H9 (cell line): ENCODE data around the gene UNC5C. TPM values are rescaled to one million over a fixed set of nuclear protein-coding genes. Genes with fewer than 3 reads are reported as not detected.

Source experiments
- DNase-seq: peaks from one replicate; pipeline ENCODE4 v3.0.0-alpha.2; 2017
- H2AFZ ChIP-seq: one replicate; pipeline ENCODE4 v1.6.1; 2013; ENCODE audit warnings: mild to moderate bottlenecking, low read length, control low read depth, moderate library complexity
- H2AK5ac ChIP-seq: 2 replicates; pipeline ENCODE4 v1.6.1; 2013; ENCODE audit warnings: low read length, control low read depth, mixed read lengths; ENCODE audit not compliant: insufficient read length
- H2BK120ac ChIP-seq: one replicate; pipeline ENCODE4 v1.6.1; 2013; ENCODE audit warnings: low read depth, mild to moderate bottlenecking, low read length, control low read depth, inconsistent platforms; ENCODE audit not compliant: poor library complexity, severe bottlenecking
- H2BK12ac ChIP-seq: 2 replicates; pipeline ENCODE4 v1.6.1; 2013; ENCODE audit warnings: low read length, control low read depth, mixed read lengths, low read depth; ENCODE audit not compliant: insufficient read length
- H2BK15ac ChIP-seq: 2 replicates; pipeline ENCODE4 v1.6.1; 2013; ENCODE audit warnings: low read depth, low read length, control low read depth
- H2BK20ac ChIP-seq: one replicate; pipeline ENCODE4 v1.6.1; 2013; ENCODE audit warnings: low read depth, mild to moderate bottlenecking, low read length, control low read depth, inconsistent platforms; ENCODE audit not compliant: poor library complexity, severe bottlenecking
- H2BK5ac ChIP-seq: 2 replicates; pipeline ENCODE4 v1.6.1; 2013; ENCODE audit warnings: low read length, control low read depth, mixed read lengths; ENCODE audit not compliant: insufficient read length
- H3K14ac ChIP-seq: 2 replicates; pipeline ENCODE4 v1.6.1; 2013; ENCODE audit warnings: low read length, control low read depth; ENCODE audit not compliant: insufficient read depth
- H3K18ac ChIP-seq: 2 replicates; pipeline ENCODE4 v1.6.1; 2013; ENCODE audit warnings: low read depth, mild to moderate bottlenecking, mixed read lengths, low read length, control low read depth; ENCODE audit not compliant: insufficient read length
- H3K23ac ChIP-seq: 2 replicates; pipeline ENCODE4 v1.6.1; 2013; ENCODE audit warnings: low read length, control low read depth, mixed read lengths, low read depth; ENCODE audit not compliant: insufficient read length
- H3K23me2 ChIP-seq: 2 replicates; pipeline ENCODE4 v1.6.1; 2013; ENCODE audit warnings: low read depth, mild to moderate bottlenecking, mixed read lengths, low read length, control low read depth; ENCODE audit not compliant: insufficient read length, poor library complexity, severe bottlenecking
- H3K27ac ChIP-seq: 2 replicates; pipeline ENCODE4 v1.5.1; 2013; ENCODE audit warnings: low read length, control low read depth, mixed read lengths, low read depth; ENCODE audit not compliant: insufficient read length
- H3K27me3 ChIP-seq: 2 replicates; pipeline ENCODE4 v1.6.1; 2013; ENCODE audit warnings: low read length, control low read depth, inconsistent platforms; ENCODE audit not compliant: insufficient read depth
- H3K4ac ChIP-seq: 2 replicates; pipeline ENCODE4 v1.6.1; 2013; ENCODE audit warnings: low read depth, mild to moderate bottlenecking, control low read depth, inconsistent platforms, low read length, moderate library complexity
- H3K4me1 ChIP-seq: 2 replicates; pipeline ENCODE4 v1.6.1; 2013; ENCODE audit warnings: low read length, control low read depth, inconsistent platforms; ENCODE audit not compliant: insufficient read depth
- H3K4me2 ChIP-seq: 2 replicates; pipeline ENCODE4 v1.6.1; 2013; ENCODE audit warnings: low read length, control low read depth, mixed read lengths; ENCODE audit not compliant: insufficient read length, insufficient read depth
- H3K56ac ChIP-seq: 2 replicates; pipeline ENCODE4 v1.6.1; 2013; ENCODE audit warnings: low read depth, mild to moderate bottlenecking, mixed read lengths, low read length, control low read depth; ENCODE audit not compliant: insufficient read length
- H3K79me1 ChIP-seq: 2 replicates; pipeline ENCODE4 v1.6.1; 2013; ENCODE audit warnings: low read depth, mild to moderate bottlenecking, moderate library complexity, low read length, control low read depth, inconsistent platforms; ENCODE audit not compliant: insufficient read depth, poor library complexity, severe bottlenecking
- H3K79me2 ChIP-seq: 2 replicates; pipeline ENCODE4 v1.6.1; 2013; ENCODE audit warnings: low read length, control low read depth, inconsistent platforms; ENCODE audit not compliant: insufficient read depth
- H3K9ac ChIP-seq: 2 replicates; pipeline ENCODE4 v1.6.1; 2013; ENCODE audit warnings: low read length, control low read depth, mixed read lengths; ENCODE audit not compliant: insufficient read length; ENCODE audit errors: extremely low read depth
- H3K9me3 ChIP-seq: one replicate; pipeline ENCODE4 v1.6.1; 2013; ENCODE audit warnings: low read depth, low read length, inconsistent platforms; ENCODE audit not compliant: control insufficient read depth
- H3T11ph ChIP-seq: one replicate; pipeline ENCODE4 v1.6.1; 2013; ENCODE audit warnings: mild to moderate bottlenecking, low read length, control low read depth, inconsistent platforms
- H4K20me1 ChIP-seq: one replicate; pipeline ENCODE4 v1.6.1; 2013; ENCODE audit not compliant: control insufficient read depth, insufficient read length, insufficient read depth
- H4K5ac ChIP-seq: 2 replicates; pipeline ENCODE4 v1.6.1; 2013; ENCODE audit warnings: low read depth, mild to moderate bottlenecking, mixed read lengths, low read length, control low read depth; ENCODE audit not compliant: insufficient read length
- H4K8ac ChIP-seq: replicated peaks from 2 replicates; pipeline ENCODE4 v1.6.1; 2013; ENCODE audit warnings: low read length, control low read depth, mixed read lengths, low read depth; ENCODE audit not compliant: insufficient read length
- H4K91ac ChIP-seq: 2 replicates; pipeline ENCODE4 v1.6.1; 2013; ENCODE audit warnings: low read depth, mild to moderate bottlenecking, moderate library complexity, mixed read lengths, low read length, control low read depth; ENCODE audit not compliant: insufficient read length
- H3K27ac Mint-ChIP-seq, 3 experiments: 2 replicates in 2 of 3; 3 replicates in 1 of 3; pipeline ENCODE4 v1.8.0; 2020 to 2021; ENCODE audit warnings: mixed read lengths in 3 of 3, mild to moderate bottlenecking in 1 of 3, moderate library complexity in 1 of 3
- H3K27me3 Mint-ChIP-seq: 2 replicates; pipeline ENCODE4 v1.8.0; 2021; ENCODE audit warnings: low read depth, mild to moderate bottlenecking, moderate library complexity, mixed read lengths
- H3K36me3 Mint-ChIP-seq, 3 experiments: 2 replicates in 2 of 3; 3 replicates in 1 of 3; pipeline ENCODE4 v1.8.0; 2020 to 2021; ENCODE audit warnings: low read depth in 3 of 3, mixed read lengths in 3 of 3; ENCODE audit not compliant: insufficient read depth in 1 of 3
- H3K4me1 Mint-ChIP-seq, 2 experiments: 2 replicates each; pipeline ENCODE4 v1.8.0; 2020; ENCODE audit warnings: mixed read lengths in 2 of 2
- H3K4me3 Mint-ChIP-seq, 2 experiments: 2 replicates in 1 of 2; 3 replicates in 1 of 2; pipeline ENCODE4 v1.8.0; 2020 to 2021; ENCODE audit warnings: mild to moderate bottlenecking in 2 of 2, mixed read lengths in 2 of 2, moderate library complexity in 1 of 2
- H3K9me3 Mint-ChIP-seq, 2 experiments: 2 replicates in 1 of 2; 3 replicates in 1 of 2; pipeline ENCODE4 v1.8.0; 2020; ENCODE audit warnings: mild to moderate bottlenecking in 2 of 2, mixed read lengths in 2 of 2, moderate library complexity in 1 of 2
- CTCF ChIP-seq: fragments of 200-600 bp; sonication (generic); conservative IDR thresholded peaks from 3 replicates; pipeline ENCODE4 v1.8.0; 2021; ENCODE audit warnings: antibody characterized with exemption, mild to moderate bottlenecking
- total RNA-seq: library from RNA; stranded (reverse); gene quantifications from 2 replicates; pipeline ENCODE4 v1.2.1, GENCODE V29; 2021

The UNC5C gene
- total RNA-seq, 1 experiment from 2014 or later: not detected

GRCh38 chr4:95340191-95340590 is 208.6 kb downstream of the UNC5C start:
- no peak overlapping the region for H4K8ac ChIP-seq
- H4K5ac ChIP-seq: no peak overlapping the region
- no peak overlapping the region for H3K4ac ChIP-seq
- H2BK20ac ChIP-seq: no peak overlapping the region
- Mint-ChIP-seq H3K4me1 (no peaks in the 10 kb centered on the region), H3K4me3 (no peak overlapping the region), H3K36me3 (no peaks in the 10 kb centered on the region; a peak in 1 of 7 replicates), H3K27me3 (no peaks in the 10 kb centered on the region), H3K27ac (no peak overlapping the region), H3K9me3 (no peaks in the 10 kb centered on the region; a peak in 1 of 5 replicates)
- TF ChIP-seq CTCF: no peak
- H3K79me1 ChIP-seq: no peaks in the 10 kb centered on the region
- no peak overlapping the region for H3K23ac ChIP-seq
- H2BK120ac ChIP-seq: no peak overlapping the region
- H3K56ac ChIP-seq: no peak overlapping the region
- no peak overlapping the region for H4K91ac ChIP-seq
- H3K23me2 ChIP-seq: no peaks in the 10 kb centered on the region
- no peak overlapping the region for H3K18ac ChIP-seq
- H2BK15ac ChIP-seq: no peak overlapping the region
- H2BK12ac ChIP-seq: no peak overlapping the region
- no peak overlapping the region for H2AK5ac ChIP-seq
- no peaks in the 10 kb centered on the region for H4K20me1 ChIP-seq
- H3K4me1 ChIP-seq: no peaks in the 10 kb centered on the region
- DNase-seq: no peak
- no peaks in the 10 kb centered on the region for H3K79me2 ChIP-seq
- H3T11ph ChIP-seq: no peak overlapping the region
- H3K4me2 ChIP-seq: no peak overlapping the region
- H2AFZ ChIP-seq: no peak overlapping the region
- no peak overlapping the region for H2BK5ac ChIP-seq
- no peak overlapping the region for H3K27ac ChIP-seq
- H3K27me3 ChIP-seq: no peaks in the 10 kb centered on the region
- H3K9ac ChIP-seq: no peak overlapping the region
- H3K14ac ChIP-seq: no peak overlapping the region
- H3K9me3 ChIP-seq: no peaks in the 10 kb centered on the region
